Cardiac muscle cell (in vitro differentiated cells and primary cell): ENCODE data around the gene GRID1. TPM values are rescaled to one million over a fixed set of nuclear protein-coding genes. Genes with fewer than 3 reads are reported as not detected.
A peak's percentile ranks its signal among the peaks of the same experiment; 100 is the strongest.
"Not testable (repeated sequence)": the region's sequence is repeated elsewhere in the genome, so short reads cannot be mapped to it uniquely, and the experiment has no call there.

Source experiments
- DNase-seq, 2 donors: peaks; one replicate each; pipeline versions ENCODE4 v3.0.0 to v3.0.0-alpha.2; 2010 to 2017; ENCODE audit warnings: low read depth in 1 of 2, low spot score in 1 of 2
- H3K27ac ChIP-seq: fragments of 200-600 bp; sonication (generic); 2 replicates; pipeline ENCODE4 v1.5.1; 2016
- H3K27me3 ChIP-seq: fragments of 200-600 bp; sonication (generic); 2 replicates; pipeline ENCODE4 v1.6.0; 2016; ENCODE audit warnings: control low read depth
- H3K36me3 ChIP-seq: fragments of 200-600 bp; sonication (generic); 2 replicates; pipeline ENCODE4 v1.5.1; 2016; ENCODE audit warnings: control low read depth
- H3K4me1 ChIP-seq: fragments of 200-600 bp; sonication (generic); 2 replicates; pipeline ENCODE4 v1.8.1; 2017; ENCODE audit warnings: low read depth, mild to moderate bottlenecking, mixed run types
- H3K4me3 ChIP-seq: fragments of 200-600 bp; sonication (generic); 2 replicates; pipeline ENCODE4 v1.5.1; 2016; ENCODE audit warnings: mild to moderate bottlenecking
- H3K9me3 ChIP-seq: fragments of 200-600 bp; sonication (generic); 2 replicates; pipeline ENCODE4 v1.5.1; 2017; ENCODE audit warnings: low read depth, mild to moderate bottlenecking, control low read depth
- polyA plus RNA-seq: library from polyadenylated mRNA; unstranded; fragments of >200 nt; fragmentation: Nextera tagmentation; extraction: Ambion mirVana; gene quantifications from 2 replicates; pipeline ENCODE4 v1.2.1, GENCODE V29; 2016
- total RNA-seq: library from RNA; depleted of rRNA; stranded (reverse); fragments of >200 nt; gene quantifications from 2 replicates; pipeline ENCODE4 v1.2.3, GENCODE V29; 2016
- TF ChIP-seq, protein P1 (sequence below): IDR thresholded peaks from 2 replicates; pipeline ENCODE4 v1.5.1; 2012; ENCODE audit warnings: low read depth, mild to moderate bottlenecking, low read length

GRID1 gene
- total and polyA plus RNA-seq, 2 experiments from 2014 or later = 1.5 to 1.6 TPM

DNA sequence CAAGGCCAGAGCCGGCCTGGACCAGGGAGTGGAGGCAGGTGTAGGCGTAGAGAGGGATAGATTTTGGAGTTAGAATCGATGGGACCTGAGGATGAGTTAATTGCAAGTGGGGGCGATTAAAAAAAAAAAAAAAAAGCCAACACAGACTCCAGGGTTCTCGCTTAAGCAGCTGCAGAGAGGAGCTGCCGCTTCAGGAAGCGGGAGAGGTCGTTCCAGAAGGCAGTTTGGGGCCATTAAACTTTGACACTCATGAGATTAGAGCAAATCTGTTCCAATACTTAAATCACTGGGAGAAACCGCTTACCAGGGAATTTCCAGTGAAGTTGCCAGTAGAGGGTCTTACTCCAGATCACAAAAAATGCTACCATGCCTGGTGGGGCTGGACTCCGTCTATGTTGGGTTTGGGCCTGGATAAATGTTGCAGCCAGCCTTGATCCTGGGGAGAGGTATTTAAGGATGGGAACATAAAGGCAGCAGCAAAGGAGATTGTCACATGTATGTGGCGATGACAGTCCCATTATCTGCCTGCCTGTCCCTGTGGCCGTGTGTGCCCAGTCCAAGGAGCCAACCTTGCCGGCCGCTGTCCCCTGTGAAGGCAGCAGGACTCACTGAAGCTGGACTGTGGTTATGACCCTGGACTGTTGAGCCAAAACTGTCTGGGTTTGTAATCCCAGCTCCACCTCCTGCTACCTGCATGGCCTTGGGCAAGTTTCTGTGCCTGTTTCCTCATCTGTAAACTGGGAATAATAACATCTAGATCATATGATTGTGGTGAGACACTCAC, 23.9 kb upstream of the GRID1 start:
- Histone ChIP-seq H3K27ac (no peak overlapping the region), H3K36me3 (no peaks in the 10 kb centered on the region), H3K27me3 (peaks cover 23% of the 10 kb centered on the region), H3K4me3 (no peak overlapping the region), H3K9me3 (no peaks in the 10 kb centered on the region), H3K4me1 (no peaks in the 10 kb centered on the region)
- TF ChIP-seq, protein P1, sequence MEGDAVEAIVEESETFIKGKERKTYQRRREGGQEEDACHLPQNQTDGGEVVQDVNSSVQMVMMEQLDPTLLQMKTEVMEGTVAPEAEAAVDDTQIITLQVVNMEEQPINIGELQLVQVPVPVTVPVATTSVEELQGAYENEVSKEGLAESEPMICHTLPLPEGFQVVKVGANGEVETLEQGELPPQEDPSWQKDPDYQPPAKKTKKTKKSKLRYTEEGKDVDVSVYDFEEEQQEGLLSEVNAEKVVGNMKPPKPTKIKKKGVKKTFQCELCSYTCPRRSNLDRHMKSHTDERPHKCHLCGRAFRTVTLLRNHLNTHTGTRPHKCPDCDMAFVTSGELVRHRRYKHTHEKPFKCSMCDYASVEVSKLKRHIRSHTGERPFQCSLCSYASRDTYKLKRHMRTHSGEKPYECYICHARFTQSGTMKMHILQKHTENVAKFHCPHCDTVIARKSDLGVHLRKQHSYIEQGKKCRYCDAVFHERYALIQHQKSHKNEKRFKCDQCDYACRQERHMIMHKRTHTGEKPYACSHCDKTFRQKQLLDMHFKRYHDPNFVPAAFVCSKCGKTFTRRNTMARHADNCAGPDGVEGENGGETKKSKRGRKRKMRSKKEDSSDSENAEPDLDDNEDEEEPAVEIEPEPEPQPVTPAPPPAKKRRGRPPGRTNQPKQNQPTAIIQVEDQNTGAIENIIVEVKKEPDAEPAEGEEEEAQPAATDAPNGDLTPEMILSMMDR = no peak
- DNase-seq = no peak

DNA sequence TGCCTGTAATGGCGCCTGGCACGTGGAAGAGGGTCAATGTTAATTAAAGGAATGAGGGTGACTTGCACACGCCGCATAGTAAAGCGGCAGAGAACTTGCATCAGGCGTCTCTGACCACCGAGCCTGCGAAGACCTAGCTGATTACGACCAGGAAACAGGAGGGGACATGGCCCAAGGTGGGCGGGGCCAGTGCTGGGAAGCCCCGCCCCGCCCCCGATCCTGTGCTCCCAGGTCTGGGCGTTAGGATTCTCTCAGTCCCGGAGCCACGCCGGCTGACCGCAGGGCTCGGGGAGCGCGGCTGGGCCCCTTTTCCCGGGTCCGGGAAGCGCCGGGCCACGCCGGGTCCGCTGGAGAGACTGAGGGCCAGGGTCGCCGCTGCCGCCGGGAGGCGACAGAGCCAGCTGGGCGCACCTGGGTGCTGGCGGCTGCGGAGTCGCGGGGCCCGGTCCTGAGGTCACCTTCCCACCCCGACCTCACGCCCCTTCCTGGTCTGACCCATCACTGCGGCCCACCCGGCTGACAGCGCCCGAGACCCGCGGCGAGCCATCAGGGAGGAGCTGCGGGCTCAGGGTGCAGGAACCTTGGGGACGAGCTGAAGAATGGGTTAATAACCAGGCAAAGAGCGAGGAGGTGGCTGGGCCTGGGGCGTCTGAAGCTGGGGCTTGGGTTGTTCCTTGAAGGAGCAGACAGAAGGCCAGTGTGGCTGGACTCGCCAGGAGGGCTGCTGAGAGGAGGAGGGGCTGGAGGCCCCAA, 23.0 kb upstream of the GRID1 start:
- Histone ChIP-seq H3K27me3 (peaks cover 23% of the 10 kb centered on the region), H3K4me3 (peak overlapping the region; percentile 24)
- TF ChIP-seq, protein P1 = no peak

DNA sequence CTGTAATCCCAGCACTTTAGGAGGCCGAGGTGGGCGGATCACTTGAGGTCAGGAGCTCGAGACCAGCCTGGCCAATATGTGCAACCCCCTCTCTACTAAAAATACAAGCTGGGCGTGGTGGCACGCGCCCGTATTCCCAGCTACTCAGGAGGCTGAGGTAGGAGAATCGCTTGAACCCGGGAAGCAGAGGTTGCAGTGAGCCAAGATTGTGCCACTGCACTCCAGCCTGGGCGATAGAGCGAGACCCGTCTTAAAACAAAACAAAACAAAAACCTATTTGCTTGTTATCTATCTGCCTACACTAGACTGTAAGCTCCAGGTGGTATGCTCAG, 22.5 kb upstream of the GRID1 start:
- Histone ChIP-seq H3K4me3 (peak overlapping the region; percentile 24), H3K27me3 (peaks cover 23% of the 10 kb centered on the region)
- not testable (repeated sequence) for H3K36me3 ChIP-seq, H3K4me1 ChIP-seq, H3K27ac ChIP-seq, H3K9me3 ChIP-seq, DNase-seq

More for the DNA sequence above, 23.0 kb upstream of the GRID1 start:
- H3K9me3 ChIP-seq = no peaks in the 10 kb centered on the region
- no peak overlapping the region for H3K27ac ChIP-seq
- no peaks in the 10 kb centered on the region for H3K36me3 ChIP-seq
- no peaks in the 10 kb centered on the region for H3K4me1 ChIP-seq
- DNase-seq = peak; percentile 74 to 79

DNA sequence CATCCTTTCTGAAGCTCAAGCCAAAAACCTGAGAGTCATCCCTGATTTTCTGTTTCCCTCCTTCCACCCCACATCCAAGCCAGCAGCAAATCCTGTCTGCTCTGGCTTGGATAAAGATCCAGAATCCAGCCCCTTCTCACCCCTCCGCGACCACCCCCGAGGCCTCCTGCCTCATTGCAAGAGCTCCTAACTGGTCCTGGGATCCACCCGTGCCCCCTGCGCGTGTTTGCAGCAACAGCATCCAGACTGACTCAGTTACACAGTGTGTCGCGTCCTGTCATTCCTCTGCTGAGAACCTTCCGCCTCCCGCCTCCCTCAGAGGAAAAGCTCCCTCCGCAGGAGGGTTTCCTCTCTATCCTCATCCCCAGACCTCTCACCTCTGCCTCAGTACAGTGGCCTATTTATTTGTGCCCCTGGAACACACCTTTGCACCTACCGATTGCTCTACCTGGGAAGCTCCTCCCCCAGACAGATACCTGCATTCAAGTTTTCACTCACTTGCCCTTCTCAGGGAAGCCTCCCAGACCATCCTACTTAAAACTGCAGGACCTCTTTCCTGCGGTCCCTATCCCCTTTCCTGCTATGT, 21.6 kb upstream of the GRID1 start:
- Histone ChIP-seq H3K27me3 (peaks cover 20% of the 10 kb centered on the region), H3K9me3 (no peaks in the 10 kb centered on the region), H3K4me1 (no peaks in the 10 kb centered on the region), H3K27ac (no peak overlapping the region), H3K4me3 (no peak overlapping the region), H3K36me3 (no peaks in the 10 kb centered on the region)
- DNase-seq = no peak
- TF ChIP-seq, protein P1 = no peak

DNA sequence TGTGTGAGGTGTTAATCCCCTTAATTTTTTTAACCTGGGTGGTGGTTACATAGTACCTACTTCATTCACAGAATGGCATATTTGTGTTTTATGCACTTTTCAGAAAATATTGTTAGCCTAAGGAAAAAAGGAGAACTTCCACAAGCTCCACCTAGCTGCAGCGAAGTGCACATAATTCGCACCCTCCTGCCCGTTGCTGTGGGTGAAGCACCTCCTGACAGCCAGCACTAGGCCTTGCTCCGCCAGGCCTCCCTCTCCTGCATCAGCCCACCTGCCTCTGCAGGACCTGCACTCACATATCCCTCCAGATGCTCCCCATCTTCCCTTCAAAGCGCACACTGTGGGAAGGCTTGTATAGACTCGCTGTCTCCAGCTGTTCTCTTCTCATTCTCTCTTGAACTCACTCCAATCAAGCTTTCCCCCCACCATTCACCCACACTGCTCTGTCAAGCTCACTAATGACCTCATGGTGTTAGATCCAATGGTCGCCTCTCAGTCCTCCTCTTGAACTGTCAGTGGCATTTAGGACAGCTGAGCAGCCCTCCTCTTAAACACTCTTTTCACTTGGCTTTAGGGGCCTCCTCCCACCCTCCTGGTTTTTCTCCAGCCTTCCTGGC, 20.7 kb upstream of the GRID1 start:
- H3K4me3 ChIP-seq = no peak overlapping the region
- no peak overlapping the region for H3K27ac ChIP-seq
- H3K36me3 ChIP-seq = no peaks in the 10 kb centered on the region
- peaks cover 20% of the 10 kb centered on the region for H3K27me3 ChIP-seq
- H3K4me1 ChIP-seq = no peaks in the 10 kb centered on the region
- DNase-seq = no peak
- H3K9me3 ChIP-seq = no peaks in the 10 kb centered on the region
- TF ChIP-seq, protein P1 = peak; percentile 6
